ENCODE measurements around the gene IQGAP1. TPM values are rescaled to one million over a fixed set of nuclear protein-coding genes. Genes with fewer than 3 reads are reported as not detected.

The IQGAP1 gene
- total and polyA plus RNA-seq, 9 of the 15 experiments (the other 6 are each of a cell fraction or from before 2014, with no cell fraction given) = 37.6 to 143 (median 77.7) TPM

- Histone ChIP-seq H3K9me1 (ENCODE audit: control insufficient read depth, insufficient read depth, low read length) (no peaks in the 10 kb centered on the region), H3K9ac (ENCODE audit: insufficient read depth in 1 of 2, low read depth in 2 of 2, low read length in 2 of 2) (no peak overlapping the region), H3K27me3 (ENCODE audit: control insufficient read depth in 2 of 2, insufficient read depth in 2 of 2, low read length in 2 of 2) (no peaks in the 10 kb centered on the region), H3K27ac (ENCODE audit: extremely low read depth, low read depth, low read length) (no peak overlapping the region), H3K4me3 (no peak overlapping the region), H3K79me2 (ENCODE audit: control insufficient read depth, insufficient read depth, low read length) (peaks cover 42% of the 10 kb centered on the region), H3K9me3 (replicated peaks; ENCODE audit: control insufficient read depth, insufficient read depth, low read depth, low read length) (no peaks in the 10 kb centered on the region), H3K4me1 (replicated peaks in 1 of 2; ENCODE audit: control insufficient read depth in 2 of 2, insufficient read depth in 2 of 2, low read length in 2 of 2) (peaks cover 0 to 19% of the 10 kb centered on the region in 2 experiments; a peak in 4 of 5 replicates), H3K36me3 (ENCODE audit: control insufficient read depth, insufficient read depth, low read length) (no peaks in the 10 kb centered on the region; the same call in 2 of the 3 replicates), H2AFZ (ENCODE audit: low read depth, low read length) (no peak overlapping the region), H3K4me2 (ENCODE audit: insufficient read depth, low read length) (no peak overlapping the region), H4K20me1 (replicated peaks; ENCODE audit: control insufficient read depth, insufficient read depth, low read length) (no peaks in the 10 kb centered on the region)
- in situ Hi-C loops (cut with MboI) = no loop called here
- no peak for FAIRE-seq
- ChIA-PET CTCF (ENCODE audit: low intra/inter-chr PET ratio) (no interaction called here), POLR2A (no interaction called here)
- WGBS (ENCODE audit: insufficient coverage, low coverage, missing lambda C conversion rate) = 62% methylated on average over 4 of the region's 4 CpGs
- BruUV-seq (replicated peaks) = no TSS peak
- intact Hi-C loops (cut with micrococcal nuclease) = no loop called here
- no peak for DNase-seq (ENCODE audit: extremely low read depth in 1 of 4, low spot score in 3 of 4)
- TF ChIP-seq TEAD1 (CRISPR knock-in tag; IDR thresholded peaks at IDR 0.05) = no peak
- TF ChIP-seq PKNOX1 (IDR thresholded peaks at IDR 0.05) = no peak
- TF ChIP-seq FIP1L1 (IDR thresholded peaks at IDR 0.05; ENCODE audit: low read depth, low read length, poor library complexity, severe bottlenecking) = no peak
- TF ChIP-seq STAT6 (CRISPR knock-in tag; IDR thresholded peaks at IDR 0.05) = no peak
- TF ChIP-seq CGGBP1 (CRISPR knock-in tag; IDR thresholded peaks at IDR 0.05) = no peak
- TF ChIP-seq MED1 (CRISPR knock-in tag; IDR thresholded peaks at IDR 0.05; ENCODE audit: borderline replicate concordance) = no peak
- TF ChIP-seq ZHX1 (conservative IDR thresholded peaks at IDR 0.05; ENCODE audit: low read length) = no peak
- TF ChIP-seq KDM2B (CRISPR knock-in tag; IDR thresholded peaks at IDR 0.05) = no peak
- TF ChIP-seq PPARD (CRISPR knock-in tag; IDR thresholded peaks at IDR 0.05) = no peak
- TF ChIP-seq ZNF561 (CRISPR knock-in tag; conservative IDR thresholded peaks at IDR 0.05) = no peak
- no peak for TF ChIP-seq GATAD2B (IDR thresholded peaks at IDR 0.05; ENCODE audit: borderline replicate concordance)
- no peak for ATAC-seq
Measured at GRCh38 chr15:90418627-90419026, 30.6 kb downstream of the IQGAP1 start.
